HepG2 (cell line): ENCODE results near the gene NPEPL1. TPM values are rescaled to one million over a fixed set of nuclear protein-coding genes. Genes with fewer than 3 reads are reported as not detected.

Experiments
- ATF1 ChIP-seq: IDR thresholded peaks from 2 replicates; pipeline ENCODE4 v1.6.1; 2016; ENCODE audit warnings: mild to moderate bottlenecking, control low read depth
- ELF4 ChIP-seq: sonication (generic); formaldehyde crosslinking; IDR thresholded peaks from 2 replicates; pipeline ENCODE4 v1.5.0; 2020; ENCODE audit warnings: missing genetic modification reagents, mild to moderate bottlenecking, moderate library complexity, borderline replicate concordance
- FLYWCH1 ChIP-seq: sonication (generic); formaldehyde crosslinking; IDR thresholded peaks from 2 replicates; pipeline ENCODE4 v1.8.1; 2023; ENCODE audit warnings: mild to moderate bottlenecking, missing genetic modification reagents
- FOSL2 ChIP-seq: sonication (generic); formaldehyde crosslinking; IDR thresholded peaks from 2 replicates; pipeline ENCODE4 v1.4.0; 2020; ENCODE audit warnings: missing genetic modification reagents
- FOXC1 ChIP-seq: sonication (generic); formaldehyde crosslinking; IDR thresholded peaks from 2 replicates; pipeline ENCODE4 v1.8.0; 2022; ENCODE audit warnings: mild to moderate bottlenecking, missing genetic modification reagents, borderline replicate concordance
- FOXP4 ChIP-seq: sonication (generic); formaldehyde crosslinking; IDR thresholded peaks from 2 replicates; pipeline ENCODE4 v1.4.0; 2020; ENCODE audit warnings: missing genetic modification reagents
- YEATS4 ChIP-seq: sonication (generic); formaldehyde crosslinking; IDR thresholded peaks from 2 replicates; pipeline ENCODE4 v1.4.0; 2020; ENCODE audit warnings: missing genetic modification reagents, borderline replicate concordance
- ZBTB39 ChIP-seq: sonication (generic); formaldehyde crosslinking; IDR thresholded peaks from 2 replicates; pipeline ENCODE4 v1.5.0; 2020; ENCODE audit warnings: missing genetic modification reagents
- ZNF234 ChIP-seq: sonication (generic); formaldehyde crosslinking; conservative IDR thresholded peaks from 2 replicates; pipeline ENCODE4 v1.5.1; 2020; ENCODE audit warnings: mild to moderate bottlenecking, missing genetic modification reagents
- ZNF550 ChIP-seq: sonication (generic); formaldehyde crosslinking; IDR thresholded peaks from 2 replicates; pipeline ENCODE4 v1.4.0; 2020; ENCODE audit warnings: mild to moderate bottlenecking, missing genetic modification reagents, borderline replicate concordance
- ZNF747 ChIP-seq: sonication (generic); formaldehyde crosslinking; IDR thresholded peaks from 2 replicates; pipeline ENCODE4 v1.8.1; 2023; ENCODE audit warnings: missing genetic modification reagents, mild to moderate bottlenecking, borderline replicate concordance
- ZNF773 ChIP-seq: sonication (generic); formaldehyde crosslinking; IDR thresholded peaks from 2 replicates; pipeline ENCODE4 v1.4.0; 2020; ENCODE audit warnings: missing genetic modification reagents, borderline replicate concordance
- ZNF816 ChIP-seq: sonication (generic); formaldehyde crosslinking; IDR thresholded peaks from 2 replicates; pipeline ENCODE4 v1.8.0; 2022; ENCODE audit warnings: missing genetic modification reagents, mild to moderate bottlenecking, borderline replicate concordance
- polyA plus RNA-seq, 8 experiments: library from polyadenylated mRNA; depleted of rRNA in 3 of 8; stranded (reverse) in 7 of 8; unstranded in 1 of 8; fragments of >200 nt; fragmentation: Illumina TruSeq in 4 of 8; extraction: Trizol in 4 of 8; gene quantifications; 2 replicates each; pipeline versions ENCODE4 v1.2.1 to v1.2.3, GENCODE V29; 2011 to 2016; ENCODE audit warnings: low read depth in 4 of 8, missing spikeins in 1 of 8, mixed read lengths in 1 of 8; ENCODE audit not compliant: insufficient read depth in 1 of 8
- total RNA-seq, 5 experiments: library from RNA; depleted of rRNA; stranded (reverse); fragments of >200 nt; fragmentation: Illumina TruSeq; extraction: Trizol; gene quantifications; 2 replicates each; pipeline ENCODE4 v1.2.3, GENCODE V29; 2016; ENCODE audit warnings: low read depth in 1 of 5
- TF ChIP-seq, protein P1 (sequence below): sonication (generic); formaldehyde crosslinking; IDR thresholded peaks from 2 replicates; pipeline ENCODE4 v1.8.0; 2022; ENCODE audit warnings: missing genetic modification reagents, mild to moderate bottlenecking, inconsistent platforms, borderline replicate concordance
- TF ChIP-seq, protein P2 (sequence below): sonication (generic); formaldehyde crosslinking; IDR thresholded peaks from 2 replicates; pipeline ENCODE4 v1.5.0; 2020; ENCODE audit warnings: mild to moderate bottlenecking, missing genetic modification reagents, borderline replicate concordance
- TF ChIP-seq, protein P3 (sequence below): sonication (generic); IDR thresholded peaks from 2 replicates; pipeline ENCODE4 v1.6.1; 2016; ENCODE audit warnings: low read depth, borderline replicate concordance
- TF ChIP-seq, protein P4 (sequence below): sonication (generic); formaldehyde crosslinking; IDR thresholded peaks from 2 replicates; pipeline ENCODE4 v1.4.0; 2020; ENCODE audit warnings: missing genetic modification reagents

Gene NPEPL1
- total and polyA plus RNA-seq, 2 of the 13 experiments (the other 11 are each of a cell fraction or from before 2014, with no cell fraction given) = 4.1 to 7.5 TPM

- TF ChIP-seq ZBTB39 (CRISPR knock-in tag) (no peak), YEATS4 (CRISPR knock-in tag) (no peak), ATF1 (CRISPR knock-in tag) (no peak), FLYWCH1 (CRISPR knock-in tag) (no peak), FOXC1 (CRISPR knock-in tag) (no peak), FOXP4 (CRISPR knock-in tag) (no peak), ZNF816 (no peak), ZNF747 (no peak), ZNF234 (CRISPR knock-in tag) (no peak), ZNF773 (CRISPR knock-in tag) (no peak), ELF4 (CRISPR knock-in tag) (no peak), ZNF550 (CRISPR knock-in tag) (no peak), FOSL2 (peak; percentile 35)
- TF ChIP-seq, protein P1, sequence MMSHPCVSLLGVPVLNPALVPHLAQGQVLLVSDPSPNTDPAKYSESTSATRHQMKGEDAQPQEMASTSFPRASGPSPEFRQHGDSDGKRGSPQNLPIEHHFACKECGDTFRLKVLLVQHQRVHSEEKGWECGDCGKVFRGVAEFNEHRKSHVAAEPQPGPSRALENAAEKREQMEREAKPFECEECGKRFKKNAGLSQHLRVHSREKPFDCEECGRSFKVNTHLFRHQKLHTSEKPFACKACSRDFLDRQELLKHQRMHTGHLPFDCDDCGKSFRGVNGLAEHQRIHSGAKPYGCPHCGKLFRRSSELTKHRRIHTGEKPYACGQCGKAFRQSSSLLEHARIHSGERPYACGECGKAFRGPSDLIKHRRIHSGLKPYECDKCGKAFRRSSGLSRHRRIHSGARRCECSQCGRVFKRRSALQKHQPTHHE (CRISPR knock-in tag) = no peak
- TF ChIP-seq, protein P2, sequence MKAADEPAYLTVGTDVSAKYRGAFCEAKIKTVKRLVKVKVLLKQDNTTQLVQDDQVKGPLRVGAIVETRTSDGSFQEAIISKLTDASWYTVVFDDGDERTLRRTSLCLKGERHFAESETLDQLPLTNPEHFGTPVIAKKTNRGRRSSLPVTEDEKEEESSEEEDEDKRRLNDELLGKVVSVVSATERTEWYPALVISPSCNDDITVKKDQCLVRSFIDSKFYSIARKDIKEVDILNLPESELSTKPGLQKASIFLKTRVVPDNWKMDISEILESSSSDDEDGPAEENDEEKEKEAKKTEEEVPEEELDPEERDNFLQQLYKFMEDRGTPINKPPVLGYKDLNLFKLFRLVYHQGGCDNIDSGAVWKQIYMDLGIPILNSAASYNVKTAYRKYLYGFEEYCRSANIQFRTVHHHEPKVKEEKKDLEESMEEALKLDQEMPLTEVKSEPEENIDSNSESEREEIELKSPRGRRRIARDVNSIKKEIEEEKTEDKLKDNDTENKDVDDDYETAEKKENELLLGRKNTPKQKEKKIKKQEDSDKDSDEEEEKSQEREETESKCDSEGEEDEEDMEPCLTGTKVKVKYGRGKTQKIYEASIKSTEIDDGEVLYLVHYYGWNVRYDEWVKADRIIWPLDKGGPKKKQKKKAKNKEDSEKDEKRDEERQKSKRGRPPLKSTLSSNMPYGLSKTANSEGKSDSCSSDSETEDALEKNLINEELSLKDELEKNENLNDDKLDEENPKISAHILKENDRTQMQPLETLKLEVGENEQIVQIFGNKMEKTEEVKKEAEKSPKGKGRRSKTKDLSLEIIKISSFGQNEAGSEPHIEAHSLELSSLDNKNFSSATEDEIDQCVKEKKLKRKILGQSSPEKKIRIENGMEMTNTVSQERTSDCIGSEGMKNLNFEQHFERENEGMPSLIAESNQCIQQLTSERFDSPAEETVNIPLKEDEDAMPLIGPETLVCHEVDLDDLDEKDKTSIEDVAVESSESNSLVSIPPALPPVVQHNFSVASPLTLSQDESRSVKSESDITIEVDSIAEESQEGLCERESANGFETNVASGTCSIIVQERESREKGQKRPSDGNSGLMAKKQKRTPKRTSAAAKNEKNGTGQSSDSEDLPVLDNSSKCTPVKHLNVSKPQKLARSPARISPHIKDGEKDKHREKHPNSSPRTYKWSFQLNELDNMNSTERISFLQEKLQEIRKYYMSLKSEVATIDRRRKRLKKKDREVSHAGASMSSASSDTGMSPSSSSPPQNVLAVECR = no peak
- TF ChIP-seq, protein P3, sequence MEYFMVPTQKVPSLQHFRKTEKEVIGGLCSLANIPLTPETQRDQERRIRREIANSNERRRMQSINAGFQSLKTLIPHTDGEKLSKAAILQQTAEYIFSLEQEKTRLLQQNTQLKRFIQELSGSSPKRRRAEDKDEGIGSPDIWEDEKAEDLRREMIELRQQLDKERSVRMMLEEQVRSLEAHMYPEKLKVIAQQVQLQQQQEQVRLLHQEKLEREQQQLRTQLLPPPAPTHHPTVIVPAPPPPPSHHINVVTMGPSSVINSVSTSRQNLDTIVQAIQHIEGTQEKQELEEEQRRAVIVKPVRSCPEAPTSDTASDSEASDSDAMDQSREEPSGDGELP = no peak
- TF ChIP-seq, protein P4, sequence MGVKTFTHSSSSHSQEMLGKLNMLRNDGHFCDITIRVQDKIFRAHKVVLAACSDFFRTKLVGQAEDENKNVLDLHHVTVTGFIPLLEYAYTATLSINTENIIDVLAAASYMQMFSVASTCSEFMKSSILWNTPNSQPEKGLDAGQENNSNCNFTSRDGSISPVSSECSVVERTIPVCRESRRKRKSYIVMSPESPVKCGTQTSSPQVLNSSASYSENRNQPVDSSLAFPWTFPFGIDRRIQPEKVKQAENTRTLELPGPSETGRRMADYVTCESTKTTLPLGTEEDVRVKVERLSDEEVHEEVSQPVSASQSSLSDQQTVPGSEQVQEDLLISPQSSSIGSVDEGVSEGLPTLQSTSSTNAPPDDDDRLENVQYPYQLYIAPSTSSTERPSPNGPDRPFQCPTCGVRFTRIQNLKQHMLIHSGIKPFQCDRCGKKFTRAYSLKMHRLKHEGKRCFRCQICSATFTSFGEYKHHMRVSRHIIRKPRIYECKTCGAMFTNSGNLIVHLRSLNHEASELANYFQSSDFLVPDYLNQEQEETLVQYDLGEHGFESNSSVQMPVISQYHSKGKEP (CRISPR knock-in tag) = no peak
Observed at GRCh38 chr20:58645412-58645968, 47.1 kb upstream of the NPEPL1 start (continued).
